Measurements from ENCODE around the gene CCDC187. TPM values are rescaled to one million over a fixed set of nuclear protein-coding genes. Genes with fewer than 3 reads are reported as not detected.

CCDC187 gene
- total RNA-seq, 1 donor from 2014 or later: not detected

DNA sequence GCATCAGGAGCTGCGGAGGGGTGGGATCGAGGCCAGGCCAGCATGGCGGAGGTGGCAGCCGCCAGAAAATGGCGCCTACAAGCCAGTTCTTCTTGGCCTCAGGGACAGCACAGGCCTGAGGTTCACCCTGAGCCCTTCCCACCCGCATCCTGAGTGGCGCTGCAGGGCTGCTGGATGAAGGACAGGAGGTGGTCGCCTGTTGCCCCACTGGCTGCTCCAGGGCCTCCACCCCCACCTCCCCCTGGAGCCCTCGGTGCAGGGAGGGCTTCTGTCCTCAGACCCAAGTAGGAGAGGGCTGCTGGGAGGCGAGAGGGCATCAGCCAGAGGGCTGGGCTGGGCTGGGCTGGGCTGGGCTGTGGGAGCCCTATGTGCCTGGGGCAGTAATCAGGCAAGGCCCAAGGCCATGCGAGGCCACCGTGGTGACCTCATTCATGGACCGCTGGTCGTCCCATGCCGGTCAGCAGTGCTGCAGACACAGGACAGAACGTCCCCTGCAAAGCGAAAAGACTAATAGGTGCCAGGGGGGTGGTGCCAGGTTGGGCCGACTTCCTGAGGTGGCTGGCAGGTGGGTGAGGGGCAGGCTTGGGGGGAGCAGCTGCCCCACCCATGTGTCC, 37.3 kb upstream of the CCDC187 start:
- Histone ChIP-seq H3K9me3 (ENCODE audit: low read depth) (no peaks in the 10 kb centered on the region), H3K27ac (no peak overlapping the region), H3K4me1 (peaks cover 19% of the 10 kb centered on the region), H3K9ac (no peak overlapping the region), H3K4me3 (no peak overlapping the region), H3K27me3 (no peaks in the 10 kb centered on the region), H3K79me2 (ENCODE audit: low read depth) (no peaks in the 10 kb centered on the region), H2AFZ (replicated peaks) (no peak overlapping the region), H3K36me3 (no peaks in the 10 kb centered on the region), H3F3A (ENCODE audit: low read depth) (peaks cover 37% of the 10 kb centered on the region), H4K20me1 (ENCODE audit: low read depth) (peaks cover 20% of the 10 kb centered on the region), H3K4me2 (no peak overlapping the region)
- H3K9me3 Mint-ChIP-seq: no peaks in the 10 kb centered on the region
- peaks cover 18% of the 10 kb centered on the region for H3K4me1 Mint-ChIP-seq
- H3K27me3 Mint-ChIP-seq (ENCODE audit: insufficient read depth, low read depth): peaks cover 8% of the 10 kb centered on the region
- no peak overlapping the region for H3K4me3 Mint-ChIP-seq
- DNase-seq (ENCODE audit: low spot score): no peak
- H3K36me3 Mint-ChIP-seq: no peaks in the 10 kb centered on the region
- H3K27ac Mint-ChIP-seq: no peak overlapping the region
- TF ChIP-seq EZH2phosphoT487 (IDR thresholded peaks at IDR 0.05) (no peak), EZH2 (IDR thresholded peaks at IDR 0.05) (no peak)
- TF ChIP-seq, protein P1, sequence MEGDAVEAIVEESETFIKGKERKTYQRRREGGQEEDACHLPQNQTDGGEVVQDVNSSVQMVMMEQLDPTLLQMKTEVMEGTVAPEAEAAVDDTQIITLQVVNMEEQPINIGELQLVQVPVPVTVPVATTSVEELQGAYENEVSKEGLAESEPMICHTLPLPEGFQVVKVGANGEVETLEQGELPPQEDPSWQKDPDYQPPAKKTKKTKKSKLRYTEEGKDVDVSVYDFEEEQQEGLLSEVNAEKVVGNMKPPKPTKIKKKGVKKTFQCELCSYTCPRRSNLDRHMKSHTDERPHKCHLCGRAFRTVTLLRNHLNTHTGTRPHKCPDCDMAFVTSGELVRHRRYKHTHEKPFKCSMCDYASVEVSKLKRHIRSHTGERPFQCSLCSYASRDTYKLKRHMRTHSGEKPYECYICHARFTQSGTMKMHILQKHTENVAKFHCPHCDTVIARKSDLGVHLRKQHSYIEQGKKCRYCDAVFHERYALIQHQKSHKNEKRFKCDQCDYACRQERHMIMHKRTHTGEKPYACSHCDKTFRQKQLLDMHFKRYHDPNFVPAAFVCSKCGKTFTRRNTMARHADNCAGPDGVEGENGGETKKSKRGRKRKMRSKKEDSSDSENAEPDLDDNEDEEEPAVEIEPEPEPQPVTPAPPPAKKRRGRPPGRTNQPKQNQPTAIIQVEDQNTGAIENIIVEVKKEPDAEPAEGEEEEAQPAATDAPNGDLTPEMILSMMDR (IDR thresholded peaks at IDR 0.05): no peak

DNA sequence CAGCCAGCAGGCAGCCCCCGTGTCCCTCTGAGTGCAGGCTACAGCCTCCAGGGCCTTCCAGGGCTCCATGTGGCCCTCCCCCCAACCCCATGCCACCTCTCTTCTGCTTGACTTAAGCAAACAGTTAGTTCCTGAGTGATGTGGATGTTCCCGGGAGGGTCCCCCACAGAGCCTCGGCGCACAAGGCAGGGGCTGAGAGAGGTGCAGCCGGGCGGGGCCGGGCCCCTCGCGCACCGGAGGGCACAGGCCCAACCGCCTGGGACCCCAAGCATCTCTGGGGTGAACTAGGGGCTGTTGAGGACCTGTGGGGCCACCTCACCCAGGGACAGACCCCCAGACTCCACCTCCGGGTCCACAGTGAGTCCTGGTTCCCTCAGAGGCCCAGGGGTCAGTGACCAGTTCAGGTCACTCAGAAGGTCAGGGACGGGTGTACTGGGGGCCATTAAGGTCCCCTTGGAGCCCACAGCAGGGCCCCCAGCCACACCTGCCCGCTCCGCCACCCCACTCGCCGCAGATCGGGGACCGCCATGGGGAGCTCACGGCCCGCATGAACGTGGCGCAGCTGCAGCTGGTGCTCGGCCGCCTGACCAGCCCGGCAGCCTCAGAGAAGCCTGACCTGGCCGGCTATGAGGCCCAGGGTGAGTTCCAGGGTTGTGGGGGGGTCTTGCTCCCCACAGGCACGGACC, 36.6 kb upstream of the CCDC187 start:
- Mint-ChIP-seq H3K27me3 (ENCODE audit: insufficient read depth, low read depth) (peaks cover 8% of the 10 kb centered on the region), H3K9me3 (no peaks in the 10 kb centered on the region), H3K27ac (no peak overlapping the region), H3K36me3 (no peaks in the 10 kb centered on the region), H3K4me1 (peaks cover 19% of the 10 kb centered on the region), H3K4me3 (no peak overlapping the region)
- TF ChIP-seq EZH2 (IDR thresholded peaks at IDR 0.05): no peak
- no peak for TF ChIP-seq EZH2phosphoT487 (IDR thresholded peaks at IDR 0.05)
- TF ChIP-seq, protein P1 (IDR thresholded peaks at IDR 0.05): no peak
- Histone ChIP-seq H3K4me3 (no peak overlapping the region), H3K36me3 (no peaks in the 10 kb centered on the region), H3K4me2 (no peak overlapping the region), H3F3A (ENCODE audit: low read depth) (peaks cover 31% of the 10 kb centered on the region), H3K9me3 (ENCODE audit: low read depth) (no peaks in the 10 kb centered on the region), H4K20me1 (ENCODE audit: low read depth) (peaks cover 20% of the 10 kb centered on the region), H3K4me1 (peaks cover 13% of the 10 kb centered on the region), H3K27me3 (no peaks in the 10 kb centered on the region), H3K9ac (no peak overlapping the region), H3K79me2 (ENCODE audit: low read depth) (no peaks in the 10 kb centered on the region), H3K27ac (no peak overlapping the region), H2AFZ (replicated peaks) (no peak overlapping the region)
- DNase-seq (ENCODE audit: low spot score): no peak

DNA sequence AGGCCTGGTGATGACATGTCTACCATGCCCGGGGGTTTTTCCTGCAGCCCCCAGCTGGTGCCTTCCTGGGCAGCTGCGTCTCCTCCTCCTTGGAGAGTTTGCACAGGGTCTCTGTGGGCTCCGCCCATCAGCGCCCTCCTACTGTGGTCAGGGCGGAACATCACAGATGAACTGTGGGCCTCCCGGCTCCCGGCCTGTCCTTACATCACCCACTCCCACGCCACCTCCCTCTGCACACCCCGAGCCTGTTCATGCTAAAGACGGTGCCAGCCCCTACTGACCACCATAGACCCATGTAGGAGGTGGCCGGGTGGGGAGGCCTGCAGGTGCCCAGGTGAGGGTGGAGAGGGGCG, 36.0 kb upstream of the CCDC187 start:
- peaks cover 31% of the 10 kb centered on the region for H3F3A ChIP-seq (ENCODE audit: low read depth)
- peaks cover 6% of the 10 kb centered on the region for H3K27me3 Mint-ChIP-seq (ENCODE audit: insufficient read depth, low read depth)
- peaks cover 19% of the 10 kb centered on the region for H3K4me1 Mint-ChIP-seq
- no peaks in the 10 kb centered on the region for H3K79me2 ChIP-seq (ENCODE audit: low read depth)
- TF ChIP-seq EZH2phosphoT487 (IDR thresholded peaks at IDR 0.05) (no peak), EZH2 (IDR thresholded peaks at IDR 0.05) (no peak)
- TF ChIP-seq, protein P1 (IDR thresholded peaks at IDR 0.05): no peak
- no peak overlapping the region for H3K4me3 Mint-ChIP-seq
- H3K9me3 Mint-ChIP-seq: no peaks in the 10 kb centered on the region
- peaks cover 13% of the 10 kb centered on the region for H3K4me1 ChIP-seq
- H3K27ac Mint-ChIP-seq: no peak overlapping the region
- no peak overlapping the region for H3K9ac ChIP-seq
- no peak overlapping the region for H2AFZ ChIP-seq (replicated peaks)
- no peak overlapping the region for H3K4me3 ChIP-seq
- H3K27me3 ChIP-seq: no peaks in the 10 kb centered on the region
- H3K27ac ChIP-seq: no peak overlapping the region
- H3K9me3 ChIP-seq (ENCODE audit: low read depth): no peaks in the 10 kb centered on the region
- H3K36me3 Mint-ChIP-seq: no peaks in the 10 kb centered on the region
- no peak overlapping the region for H3K4me2 ChIP-seq
- no peaks in the 10 kb centered on the region for H3K36me3 ChIP-seq
- no peak for DNase-seq (ENCODE audit: low spot score)
- H4K20me1 ChIP-seq (ENCODE audit: low read depth): peaks cover 20% of the 10 kb centered on the region
